ENCODE results near the gene STIL.

GRCh38 chr1:47233186-47233585, 80.8 kb downstream of the STIL start:
- no peak for TF ChIP-seq CTCF (IDR thresholded peaks at IDR 0.05; ENCODE audit: low read depth, low read length)
- TF ChIP-seq POLR2A (IDR thresholded peaks at IDR 0.05; ENCODE audit: extremely low read depth, insufficient read length) = no peak
- TF ChIP-seq MAX (IDR thresholded peaks at IDR 0.05; ENCODE audit: low read depth, low read length) = no peak
